HAP-1 (cell line): ENCODE measurements around the gene WDR13.

Experiments used
- DNase-seq, 2 experiments: peaks; one replicate each; pipeline ENCODE4 v3.0.0-alpha.2; 2016 to 2020; ENCODE audit warnings: low spot score in 2 of 2
- H3K27me3 ChIP-seq: fragments of 250-450 bp; sonication (Bioruptor Pico); 2 replicates; pipeline ENCODE4 v1.5.1; 2020; ENCODE audit warnings: low read depth, mild to moderate bottlenecking, moderate library complexity
- H3K36me3 ChIP-seq: fragments of 250-450 bp; sonication (Bioruptor Pico); replicated peaks from 2 replicates; pipeline ENCODE4 v1.5.1; 2020; ENCODE audit warnings: mild to moderate bottlenecking
- H3K4me1 ChIP-seq: fragments of 250-450 bp; sonication (Bioruptor Pico); 2 replicates; pipeline ENCODE4 v1.5.1; 2020; ENCODE audit warnings: mild to moderate bottlenecking
- H3K4me3 ChIP-seq: fragments of 250-450 bp; sonication (Bioruptor Pico); 2 replicates; pipeline ENCODE4 v1.5.1; 2020; ENCODE audit warnings: mild to moderate bottlenecking, moderate library complexity
- H3K9me3 ChIP-seq: fragments of 250-450 bp; sonication (Bioruptor Pico); 2 replicates; pipeline ENCODE4 v1.5.1; 2020; ENCODE audit warnings: mild to moderate bottlenecking, moderate library complexity
- in situ Hi-C: fragments of 300-500 bp; cut with MboI; formaldehyde crosslinking; loops from 3 replicates; pipeline ENCODE4 v1.14.3; 2020; ENCODE audit warnings: low sequenced_read_pairs, inconsistent platforms, mixed read lengths

Gene WDR13

DNA sequence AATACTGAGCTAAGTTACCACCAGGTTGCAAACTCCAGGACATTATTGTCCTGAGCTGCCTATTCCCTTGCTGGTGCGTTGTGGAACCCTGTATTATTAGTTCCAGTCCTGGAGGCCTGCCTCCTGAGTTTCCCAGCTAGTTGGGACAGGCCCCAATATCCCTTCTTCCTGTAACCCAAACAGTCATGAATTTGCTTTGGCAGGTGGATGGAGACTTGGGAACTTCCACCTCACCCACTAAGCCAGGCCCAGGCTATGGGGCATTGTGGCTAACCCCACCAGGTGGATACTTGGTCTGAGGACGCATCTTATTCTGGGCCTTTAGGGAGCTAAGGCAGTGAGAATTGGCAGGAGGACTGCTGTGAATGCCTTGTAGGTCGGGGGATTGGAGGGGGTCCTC, 18.0 kb upstream of the WDR13 start:
- H3K4me3 ChIP-seq: no peak overlapping the region
- DNase-seq: no peak
- in situ Hi-C loops: no loop called here
- peaks cover 57% of the 10 kb centered on the region for H3K36me3 ChIP-seq
- peaks cover 25% of the 10 kb centered on the region for H3K4me1 ChIP-seq
- H3K27me3 ChIP-seq: no peaks in the 10 kb centered on the region
- no peaks in the 10 kb centered on the region for H3K9me3 ChIP-seq

DNA sequence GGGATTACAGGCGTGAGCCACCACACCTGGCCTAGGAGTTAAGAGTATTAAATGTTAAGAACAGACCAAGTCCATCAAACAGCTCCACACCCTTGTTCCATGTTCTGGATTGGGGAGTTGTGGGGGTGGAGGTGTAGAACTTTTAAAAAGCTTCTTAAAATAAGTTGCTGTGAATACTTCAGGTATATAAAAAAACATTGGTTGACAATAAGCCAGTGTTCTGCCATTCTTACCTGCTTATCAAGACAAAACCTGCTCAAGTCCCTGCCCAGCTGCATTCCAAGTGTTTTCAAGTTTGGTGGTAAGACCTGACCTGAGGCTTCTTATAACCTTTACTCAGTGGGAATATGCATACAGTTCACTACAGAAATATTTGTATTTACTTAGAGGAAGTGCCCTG, 16.6 kb upstream of the WDR13 start:
- H3K36me3 ChIP-seq: peaks cover 49% of the 10 kb centered on the region
- no peaks in the 10 kb centered on the region for H3K27me3 ChIP-seq
- in situ Hi-C loops: no loop called here
- DNase-seq: no peak
- H3K4me3 ChIP-seq: no peak overlapping the region
- no peaks in the 10 kb centered on the region for H3K9me3 ChIP-seq
- peaks cover 20% of the 10 kb centered on the region for H3K4me1 ChIP-seq

DNA sequence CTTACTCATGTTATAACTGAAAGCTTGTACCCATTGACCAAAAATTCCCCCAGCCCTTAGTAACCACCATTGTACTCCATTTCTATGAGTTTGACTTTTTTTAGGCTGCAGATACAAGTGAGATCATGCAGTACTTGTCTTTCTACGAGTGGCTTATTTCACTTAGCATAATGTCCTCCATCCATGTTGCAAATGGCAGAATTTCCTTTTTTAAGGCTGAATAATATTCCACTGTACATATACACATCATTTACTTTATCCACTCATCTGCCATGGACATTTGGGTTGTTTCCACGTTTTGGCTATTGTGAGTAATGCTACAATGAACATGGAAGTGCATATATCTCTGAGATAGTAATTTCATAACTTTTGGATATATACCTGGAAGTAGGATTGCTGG, 12.6 kb upstream of the WDR13 start:
- H3K4me3 ChIP-seq: no peak overlapping the region
- no peaks in the 10 kb centered on the region for H3K4me1 ChIP-seq
- peaks cover 8% of the 10 kb centered on the region; the same call in 1 of the 2 replicates for H3K36me3 ChIP-seq
- no peaks in the 10 kb centered on the region for H3K9me3 ChIP-seq
- in situ Hi-C loops: no loop called here
- H3K27me3 ChIP-seq: no peaks in the 10 kb centered on the region
- no peak for DNase-seq

DNA sequence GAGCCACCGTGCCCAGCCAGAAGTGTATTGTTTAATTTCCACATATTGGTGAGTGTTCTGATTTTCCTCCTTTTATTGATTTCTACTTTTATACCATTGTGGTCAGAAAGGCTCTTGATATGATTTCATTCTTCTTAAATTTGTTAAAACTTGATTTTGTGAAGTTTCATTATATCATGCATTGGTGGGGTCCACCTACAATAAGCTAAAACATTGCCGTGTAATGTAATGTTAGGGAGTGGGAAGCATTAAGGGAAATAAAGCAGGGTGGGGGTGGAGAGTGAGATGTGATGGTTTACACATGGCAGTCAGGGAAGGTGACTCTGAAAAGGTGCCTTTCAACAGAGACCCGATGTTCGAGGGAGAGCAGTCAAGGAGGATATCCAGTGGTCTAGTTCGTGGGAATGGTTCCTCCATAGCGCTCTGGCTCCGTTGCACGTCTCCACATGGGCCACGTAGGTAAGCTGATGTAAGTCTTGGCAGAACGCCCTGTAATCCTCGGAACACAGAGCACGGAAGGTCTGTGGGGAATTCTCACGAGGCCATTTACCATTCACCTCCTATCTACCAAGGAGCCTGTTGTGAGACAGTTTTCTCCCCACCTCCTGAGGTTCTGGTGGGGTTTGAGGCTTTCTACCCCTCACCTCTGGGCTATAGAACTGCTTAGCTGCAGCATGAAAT, 7.7 kb upstream of the WDR13 start:
- H3K4me3 ChIP-seq: no peak overlapping the region
- DNase-seq: no peak
- in situ Hi-C loops: no loop called here
- no peaks in the 10 kb centered on the region for H3K36me3 ChIP-seq
- no peaks in the 10 kb centered on the region for H3K27me3 ChIP-seq
- no peaks in the 10 kb centered on the region for H3K4me1 ChIP-seq
- no peaks in the 10 kb centered on the region for H3K9me3 ChIP-seq

DNA sequence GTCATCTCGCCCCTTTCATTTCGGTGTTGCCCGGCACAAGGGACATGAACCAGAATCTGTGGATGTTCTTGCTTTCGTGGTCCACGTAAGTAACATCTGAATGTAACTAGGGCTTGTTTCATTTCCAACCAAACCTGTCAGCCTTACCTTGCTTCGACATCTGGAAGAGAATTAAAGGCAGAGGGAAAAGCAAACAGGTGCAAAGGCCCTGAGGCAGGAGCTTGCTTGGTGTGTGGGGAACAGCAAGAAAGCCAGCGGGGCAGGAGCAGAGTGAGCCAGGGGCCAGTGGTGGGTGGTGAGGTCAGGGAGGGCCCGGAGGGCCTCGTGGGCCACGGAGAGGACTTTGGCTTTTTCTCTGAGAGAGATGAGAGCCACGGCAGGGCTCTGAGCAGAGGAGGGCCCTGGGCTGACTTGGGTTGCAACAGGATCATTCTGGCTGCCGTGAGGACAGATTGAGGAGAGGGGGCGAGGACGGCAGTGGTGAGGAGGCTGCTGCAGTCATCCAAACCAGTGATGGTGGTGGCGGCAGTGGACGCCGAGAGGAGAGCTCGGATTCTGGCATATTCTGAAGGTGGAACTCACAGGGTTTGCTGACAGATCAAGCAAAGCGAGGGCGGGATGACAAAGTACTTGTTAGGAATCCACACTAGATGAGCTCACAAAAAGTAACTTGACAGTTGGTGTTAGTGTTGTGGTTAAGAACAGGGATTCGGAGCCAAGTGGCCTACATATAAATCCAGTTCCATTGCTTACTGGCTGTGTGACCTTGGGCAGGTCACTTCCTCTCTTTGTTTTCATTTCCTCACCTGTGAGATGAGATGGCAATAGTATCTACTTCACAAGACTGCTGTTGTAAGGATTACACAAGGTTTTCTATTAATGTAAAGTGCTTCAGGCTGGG, 6.8 kb upstream of the WDR13 start:
- in situ Hi-C loops: no loop called here
- Histone ChIP-seq H3K4me1 (no peaks in the 10 kb centered on the region), H3K36me3 (no peaks in the 10 kb centered on the region), H3K27me3 (no peaks in the 10 kb centered on the region), H3K9me3 (no peaks in the 10 kb centered on the region), H3K4me3 (no peak overlapping the region)
- no peak for DNase-seq

DNA sequence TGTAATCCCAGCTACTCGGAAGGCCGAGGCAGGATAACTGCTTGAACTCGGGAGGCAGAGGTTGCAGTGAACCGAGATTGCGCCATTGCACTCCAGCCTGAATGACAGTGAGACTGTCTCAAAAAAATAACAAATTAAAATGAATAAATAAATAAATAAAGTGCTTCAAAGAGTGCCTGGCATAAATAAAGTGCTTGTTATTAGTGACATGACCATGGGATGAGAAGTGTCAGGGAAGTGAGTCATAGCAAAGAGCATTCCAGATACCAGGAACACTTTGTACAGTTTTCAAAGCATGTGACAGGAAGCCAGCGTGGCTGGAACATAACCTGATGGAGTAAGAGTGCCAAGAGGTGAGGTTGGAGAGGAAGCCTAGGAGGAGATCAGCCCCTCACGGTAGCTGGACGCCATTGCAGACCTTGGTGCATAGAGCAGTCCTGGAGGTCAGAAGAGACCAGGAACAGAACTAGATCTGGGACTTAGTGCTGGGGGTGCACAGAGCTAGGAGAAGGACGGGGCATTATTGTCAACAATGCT, 6.0 kb upstream of the WDR13 start:
- Histone ChIP-seq H3K36me3 (no peaks in the 10 kb centered on the region), H3K4me1 (no peaks in the 10 kb centered on the region), H3K27me3 (no peaks in the 10 kb centered on the region), H3K9me3 (no peaks in the 10 kb centered on the region), H3K4me3 (no peak overlapping the region)
- in situ Hi-C loops: no loop called here
- no peak for DNase-seq

DNA sequence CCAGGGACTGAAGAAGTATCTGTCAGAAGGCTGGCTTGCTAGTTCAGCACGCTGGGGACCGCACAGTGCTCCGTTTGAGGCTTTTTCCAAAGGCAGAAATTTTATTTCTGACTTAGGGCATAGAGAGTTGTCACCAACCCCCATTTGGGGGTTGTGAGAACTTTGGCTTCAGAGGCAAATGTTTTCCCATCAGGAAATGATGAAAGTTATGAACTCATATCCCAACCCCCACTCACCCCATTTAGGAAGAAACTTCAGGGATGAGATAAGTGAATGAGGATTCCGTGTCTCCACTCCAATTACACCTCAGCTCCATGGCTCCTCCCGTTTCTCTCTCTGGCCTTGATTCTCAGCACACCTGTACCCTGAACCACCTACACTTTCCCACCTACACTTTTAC, 4.3 kb upstream of the WDR13 start:
- Histone ChIP-seq H3K36me3 (no peaks in the 10 kb centered on the region), H3K9me3 (no peaks in the 10 kb centered on the region), H3K4me3 (no peak overlapping the region), H3K4me1 (peaks cover 5% of the 10 kb centered on the region), H3K27me3 (no peaks in the 10 kb centered on the region)
- DNase-seq: no peak
- in situ Hi-C loops: no loop called here

DNA sequence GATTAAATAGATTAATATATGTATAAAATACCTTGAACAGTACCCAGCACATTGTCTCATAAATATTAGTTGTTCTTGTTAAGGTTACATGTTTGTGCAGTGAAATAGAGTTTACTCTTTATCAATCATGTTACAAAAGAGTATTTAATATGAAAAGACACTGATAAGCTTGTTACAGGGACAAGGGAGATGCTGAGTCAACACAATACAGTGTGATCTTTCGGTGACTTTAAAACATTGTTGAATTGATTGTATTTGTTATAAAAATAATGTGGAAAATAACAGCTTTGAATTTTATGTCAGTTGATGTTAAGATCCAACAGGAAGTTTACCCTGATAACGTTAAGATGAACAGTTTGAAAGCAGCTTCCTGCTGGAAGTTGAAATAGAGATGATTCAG, 1.4 kb upstream of the WDR13 start:
- no peak for DNase-seq
- H3K4me3 ChIP-seq: no peak overlapping the region
- no peaks in the 10 kb centered on the region for H3K27me3 ChIP-seq
- peaks cover 7% of the 10 kb centered on the region for H3K4me1 ChIP-seq
- peaks cover 21% of the 10 kb centered on the region for H3K36me3 ChIP-seq
- in situ Hi-C loops: no loop called here
- no peaks in the 10 kb centered on the region for H3K9me3 ChIP-seq

DNA sequence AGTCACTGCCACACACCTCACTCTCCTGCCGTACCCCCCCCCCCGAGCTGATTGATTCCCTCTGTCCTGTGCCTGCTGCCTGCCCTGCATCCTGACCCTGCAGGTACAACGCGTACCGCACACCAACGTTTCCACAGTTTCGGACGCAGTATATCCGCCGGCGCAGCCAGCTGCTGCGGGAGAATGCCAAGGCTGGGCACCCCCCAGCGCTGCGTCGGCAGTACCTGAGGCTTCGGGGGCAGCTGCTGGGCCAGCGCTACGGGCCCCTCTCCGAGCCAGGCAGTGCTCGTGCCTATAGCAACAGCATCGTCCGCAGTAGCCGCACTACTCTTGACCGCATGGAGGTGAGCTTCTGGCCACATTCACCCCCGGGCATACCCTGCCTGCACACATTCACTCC, 1.3 kb downstream of the WDR13 start:
- Histone ChIP-seq H3K4me1 (peaks cover 7% of the 10 kb centered on the region), H3K9me3 (no peaks in the 10 kb centered on the region), H3K27me3 (no peaks in the 10 kb centered on the region), H3K4me3 (peak overlapping the region; percentile 90), H3K36me3 (peaks cover 37% of the 10 kb centered on the region)
- DNase-seq: no peak
- in situ Hi-C loops: no loop called here

DNA sequence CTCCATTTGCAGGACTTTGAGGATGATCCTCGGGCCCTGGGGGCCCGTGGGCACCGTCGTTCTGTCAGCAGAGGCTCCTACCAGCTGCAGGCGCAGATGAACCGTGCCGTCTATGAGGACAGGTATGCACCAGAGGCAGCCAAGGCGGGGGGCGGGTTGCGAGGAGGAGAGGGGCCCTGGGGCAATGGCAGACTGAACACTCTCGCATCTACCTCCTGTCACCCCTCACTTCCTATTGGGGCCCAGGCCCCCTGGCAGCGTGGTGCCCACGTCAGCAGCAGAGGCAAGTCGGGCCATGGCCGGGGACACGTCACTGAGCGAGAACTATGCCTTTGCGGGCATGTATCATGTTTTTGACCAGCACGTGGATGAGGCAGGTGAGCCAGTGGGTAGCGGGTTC, 2.0 kb downstream of the WDR13 start:
- H3K9me3 ChIP-seq: no peaks in the 10 kb centered on the region
- H3K27me3 ChIP-seq: no peaks in the 10 kb centered on the region
- in situ Hi-C loops: no loop called here
- DNase-seq: no peak
- H3K36me3 ChIP-seq: peaks cover 37% of the 10 kb centered on the region
- peaks cover 7% of the 10 kb centered on the region for H3K4me1 ChIP-seq
- H3K4me3 ChIP-seq: no peak overlapping the region

DNA sequence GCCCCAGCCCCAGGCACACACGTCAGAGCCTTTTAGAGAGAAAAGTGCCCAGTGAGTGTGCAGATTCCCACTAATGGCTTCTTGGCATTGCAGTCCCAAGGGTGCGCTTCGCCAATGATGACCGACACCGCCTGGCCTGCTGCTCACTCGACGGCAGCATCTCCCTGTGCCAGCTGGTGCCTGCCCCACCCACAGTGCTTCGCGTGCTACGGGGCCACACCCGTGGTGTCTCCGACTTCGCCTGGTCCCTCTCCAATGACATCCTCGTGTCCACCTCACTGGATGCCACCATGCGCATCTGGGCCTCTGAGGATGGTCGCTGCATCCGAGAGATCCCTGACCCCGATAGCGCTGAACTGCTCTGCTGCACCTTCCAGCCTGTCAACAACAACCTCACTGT, 2.9 kb downstream of the WDR13 start:
- DNase-seq: no peak
- no peaks in the 10 kb centered on the region for H3K9me3 ChIP-seq
- no peaks in the 10 kb centered on the region for H3K27me3 ChIP-seq
- in situ Hi-C loops: no loop called here
- H3K4me1 ChIP-seq: peaks cover 7% of the 10 kb centered on the region
- H3K36me3 ChIP-seq: peaks cover 37% of the 10 kb centered on the region
- H3K4me3 ChIP-seq: no peak overlapping the region

DNA sequence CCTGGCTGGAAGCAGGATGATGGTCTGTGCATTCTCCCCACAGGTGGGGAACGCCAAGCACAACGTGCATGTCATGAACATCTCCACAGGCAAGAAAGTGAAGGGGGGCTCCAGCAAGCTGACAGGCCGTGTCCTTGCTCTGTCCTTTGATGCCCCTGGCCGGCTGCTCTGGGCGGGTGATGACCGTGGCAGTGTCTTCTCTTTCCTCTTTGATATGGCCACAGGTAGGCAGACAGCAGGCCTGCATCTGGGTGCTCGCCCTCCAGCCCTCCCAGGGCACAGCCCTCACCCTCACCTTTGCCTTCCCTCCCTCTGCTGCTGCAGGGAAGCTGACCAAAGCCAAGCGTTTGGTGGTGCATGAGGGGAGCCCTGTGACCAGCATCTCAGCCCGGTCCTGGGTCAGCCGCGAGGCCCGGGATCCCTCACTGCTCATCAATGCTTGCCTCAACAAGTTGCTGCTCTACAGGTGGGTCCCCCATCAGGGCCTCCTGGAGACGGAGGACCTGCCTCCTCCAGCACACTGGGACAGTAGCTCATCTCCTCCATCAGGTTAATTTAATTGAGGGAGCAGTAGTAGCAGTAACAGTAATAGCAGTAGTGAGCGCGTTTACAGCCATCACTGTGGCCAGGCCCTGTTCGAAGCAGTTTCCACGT, 4.6 kb downstream of the WDR13 start:
- in situ Hi-C loops: no loop called here

DNA sequence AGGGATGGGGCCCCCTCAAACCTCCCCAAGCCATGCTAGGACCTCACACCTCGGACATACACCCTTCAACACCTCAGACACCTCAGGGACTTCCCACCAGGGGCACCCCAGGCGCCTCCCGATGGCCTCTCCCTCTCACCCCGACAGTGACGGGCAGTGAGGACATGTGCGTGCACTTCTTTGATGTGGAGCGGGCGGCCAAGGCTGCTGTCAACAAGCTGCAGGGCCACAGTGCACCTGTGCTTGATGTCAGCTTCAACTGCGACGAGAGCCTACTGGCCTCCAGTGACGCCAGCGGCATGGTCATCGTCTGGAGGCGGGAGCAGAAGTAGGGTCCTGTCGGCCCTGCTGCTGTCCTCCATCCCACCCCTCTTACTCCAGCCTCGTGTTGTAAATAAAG, 7.4 kb downstream of the WDR13 start:
- no peak for DNase-seq
- in situ Hi-C loops: no loop called here
- Histone ChIP-seq H3K9me3 (no peaks in the 10 kb centered on the region), H3K36me3 (peaks cover 24% of the 10 kb centered on the region), H3K4me3 (no peak overlapping the region), H3K27me3 (no peaks in the 10 kb centered on the region), H3K4me1 (no peaks in the 10 kb centered on the region)

More for the DNA sequence above, 4.6 kb downstream of the WDR13 start:
- no peak overlapping the region for H3K4me3 ChIP-seq
- DNase-seq: no peak
- H3K4me1 ChIP-seq: peaks cover 6% of the 10 kb centered on the region
- H3K27me3 ChIP-seq: no peaks in the 10 kb centered on the region
- H3K36me3 ChIP-seq: peaks cover 37% of the 10 kb centered on the region
- no peaks in the 10 kb centered on the region for H3K9me3 ChIP-seq

DNA sequence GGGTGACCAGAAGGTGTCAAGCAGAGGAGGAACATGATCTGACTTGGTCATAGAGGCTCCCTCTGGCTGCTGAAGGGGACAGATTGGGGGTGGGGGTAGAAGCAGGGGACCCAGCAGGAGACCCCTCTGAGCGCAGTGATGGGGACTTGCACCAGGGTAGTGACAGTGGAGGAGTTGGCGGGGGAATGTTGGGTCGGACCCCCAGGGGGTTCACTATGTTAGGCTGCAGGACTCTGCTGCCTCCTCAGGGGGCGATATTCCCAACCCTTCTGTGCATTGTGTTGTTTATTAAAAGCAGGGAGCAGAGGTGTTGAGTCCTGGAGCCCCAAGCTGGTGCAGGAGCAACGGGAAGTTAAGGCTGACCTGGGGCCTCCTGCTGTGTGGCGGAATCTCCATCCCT, 8.8 kb downstream of the WDR13 start:
- no peak for DNase-seq
- Histone ChIP-seq H3K4me1 (no peaks in the 10 kb centered on the region), H3K27me3 (no peaks in the 10 kb centered on the region), H3K36me3 (peaks cover 16% of the 10 kb centered on the region), H3K4me3 (no peak overlapping the region), H3K9me3 (no peaks in the 10 kb centered on the region)
- in situ Hi-C loops: no loop called here
